ENCODE data around the gene UQCR11. TPM values are rescaled to one million over a fixed set of nuclear protein-coding genes. Genes with fewer than 3 reads are reported as not detected.
A peak's percentile ranks its signal among the peaks of the same experiment; 100 is the strongest.

Gene UQCR11
- total and polyA plus RNA-seq, 7 donors, result 81.1 to 339 (median 158) TPM

DNA sequence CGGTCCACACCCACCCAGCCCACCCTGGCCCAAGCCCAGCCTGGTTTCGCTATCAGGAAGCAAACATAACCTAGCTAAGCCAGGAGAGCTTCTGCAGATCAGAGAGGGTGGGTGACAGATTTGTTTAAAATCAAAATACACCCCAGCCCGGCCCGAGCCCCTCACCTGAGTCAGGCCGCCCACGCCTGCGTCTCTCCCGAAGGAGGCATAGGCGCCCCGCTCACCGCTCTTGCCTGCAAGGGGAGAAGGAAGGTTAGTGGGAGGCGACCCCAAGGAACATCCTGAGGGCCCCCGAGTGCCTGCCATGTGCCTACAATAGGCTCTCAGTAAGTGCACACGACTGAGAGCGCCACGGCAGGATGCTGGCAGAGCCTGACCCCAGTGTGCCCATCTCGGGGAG, 21.9 kb upstream of the UQCR11 start:
- intact Hi-C loops (cut with DNase I), result no loop called here
- Histone ChIP-seq H3K4me3 (no peak overlapping the region), H3K36me3 (peaks cover 0 to 45% (median 2%) of the 10 kb centered on the region in 4 donors), H3K27me3 (no peaks in the 10 kb centered on the region), H3K27ac (no peak overlapping the region), H3K4me1 (no peaks in the 10 kb centered on the region), H3K9me3 (no peaks in the 10 kb centered on the region)
- TF ChIP-seq POLR2AphosphoS5 (IDR thresholded peaks at IDR 0.05), result no peak
- DNase-seq, result no peak
- WGBS, 2 donors, result 94 to 95% methylated on average over 17 of the region's 17 CpGs

DNA sequence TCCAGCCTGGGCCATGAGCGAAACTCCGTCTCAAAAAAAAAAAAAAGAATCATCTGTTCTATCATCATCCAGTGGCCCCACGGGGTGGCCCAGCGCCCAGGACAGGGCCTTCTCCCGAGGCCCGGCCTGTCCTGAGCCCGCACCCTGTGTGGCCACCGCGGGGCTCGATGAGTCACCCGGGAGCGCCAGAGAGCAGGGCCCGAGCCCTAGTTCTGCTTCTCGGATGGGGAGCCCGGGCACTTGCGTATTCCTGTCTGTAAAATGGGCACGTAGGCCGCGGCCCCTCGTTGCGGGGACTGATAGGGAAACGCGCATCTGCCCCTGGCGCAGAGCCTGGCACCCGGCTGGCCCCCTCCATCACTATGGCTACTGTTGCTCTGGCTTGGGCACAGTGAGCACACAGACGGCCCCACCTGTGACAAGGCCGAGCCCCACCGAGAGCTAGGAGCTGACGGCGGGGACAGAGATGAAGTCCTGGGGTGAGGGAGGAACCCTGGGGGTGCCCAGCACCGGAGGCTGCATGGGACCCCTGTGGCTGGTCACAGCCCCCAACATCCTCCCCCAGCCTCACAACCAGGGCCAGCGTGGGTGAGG, 21.3 kb upstream of the UQCR11 start:
- intact Hi-C loops (cut with DNase I), result no loop called here
- DNase-seq, result no peak
- H3K27ac ChIP-seq, result no peak overlapping the region
- no peak overlapping the region for H3K4me3 ChIP-seq
- H3K36me3 ChIP-seq, result peaks cover 0 to 45% (median 3%) of the 10 kb centered on the region in 4 donors
- H3K4me1 ChIP-seq, result no peaks in the 10 kb centered on the region
- no peaks in the 10 kb centered on the region for H3K27me3 ChIP-seq
- H3K9me3 ChIP-seq, result no peaks in the 10 kb centered on the region
- WGBS, 2 donors, result 93 to 94% methylated on average over 32 of the region's 32 CpGs
- TF ChIP-seq, protein P1, sequence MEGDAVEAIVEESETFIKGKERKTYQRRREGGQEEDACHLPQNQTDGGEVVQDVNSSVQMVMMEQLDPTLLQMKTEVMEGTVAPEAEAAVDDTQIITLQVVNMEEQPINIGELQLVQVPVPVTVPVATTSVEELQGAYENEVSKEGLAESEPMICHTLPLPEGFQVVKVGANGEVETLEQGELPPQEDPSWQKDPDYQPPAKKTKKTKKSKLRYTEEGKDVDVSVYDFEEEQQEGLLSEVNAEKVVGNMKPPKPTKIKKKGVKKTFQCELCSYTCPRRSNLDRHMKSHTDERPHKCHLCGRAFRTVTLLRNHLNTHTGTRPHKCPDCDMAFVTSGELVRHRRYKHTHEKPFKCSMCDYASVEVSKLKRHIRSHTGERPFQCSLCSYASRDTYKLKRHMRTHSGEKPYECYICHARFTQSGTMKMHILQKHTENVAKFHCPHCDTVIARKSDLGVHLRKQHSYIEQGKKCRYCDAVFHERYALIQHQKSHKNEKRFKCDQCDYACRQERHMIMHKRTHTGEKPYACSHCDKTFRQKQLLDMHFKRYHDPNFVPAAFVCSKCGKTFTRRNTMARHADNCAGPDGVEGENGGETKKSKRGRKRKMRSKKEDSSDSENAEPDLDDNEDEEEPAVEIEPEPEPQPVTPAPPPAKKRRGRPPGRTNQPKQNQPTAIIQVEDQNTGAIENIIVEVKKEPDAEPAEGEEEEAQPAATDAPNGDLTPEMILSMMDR (IDR thresholded peaks at IDR 0.05), result no peak
- no peak for TF ChIP-seq EP300 (IDR thresholded peaks at IDR 0.05)
- TF ChIP-seq POLR2AphosphoS5 (IDR thresholded peaks at IDR 0.05), result no peak
- no peak for TF ChIP-seq POLR2A (IDR thresholded peaks at IDR 0.05)

DNA sequence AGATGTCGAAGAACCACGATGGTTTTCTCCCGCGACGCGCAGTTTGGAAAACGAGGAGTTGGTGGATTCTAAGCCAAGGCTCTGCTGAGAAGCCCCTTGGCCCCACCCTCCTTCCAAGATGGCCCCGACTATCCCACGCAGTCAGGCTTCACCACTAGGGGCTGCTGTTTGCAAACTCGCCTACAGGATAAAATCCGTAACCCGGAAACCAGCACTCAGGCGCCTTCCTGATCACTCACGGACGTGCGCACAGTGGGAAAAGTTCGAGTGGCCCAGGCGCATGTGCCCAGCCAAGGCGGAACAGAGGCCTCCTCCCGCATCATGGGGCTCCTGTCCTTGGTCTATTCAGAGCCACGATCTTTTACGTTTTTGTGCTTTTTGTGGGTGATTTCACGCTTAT, 19.2 kb upstream of the UQCR11 start:
- H3K4me1 ChIP-seq, result no peaks in the 10 kb centered on the region
- H3K9me3 ChIP-seq, result no peaks in the 10 kb centered on the region
- DNase-seq, result peak; percentile 78
- H3K27ac ChIP-seq, result no peak overlapping the region
- no peaks in the 10 kb centered on the region for H3K27me3 ChIP-seq
- H3K36me3 ChIP-seq, result peaks cover 0 to 55% (median 5%) of the 10 kb centered on the region in 4 donors
- no peak for TF ChIP-seq POLR2AphosphoS5 (IDR thresholded peaks at IDR 0.05)
- TF ChIP-seq, protein P1 (IDR thresholded peaks at IDR 0.05), result peak; percentile 53 to 84 (median 72)
- H3K4me3 ChIP-seq, result no peak overlapping the region
- 78 to 90% methylated on average over 23 of the region's 23 CpGs for WGBS, 2 donors
- intact Hi-C loops (cut with DNase I), result loop anchor here (2.0 kb wide), 1 partner anchor 48 kb away; no protein-coding TSS in a partner anchor

DNA sequence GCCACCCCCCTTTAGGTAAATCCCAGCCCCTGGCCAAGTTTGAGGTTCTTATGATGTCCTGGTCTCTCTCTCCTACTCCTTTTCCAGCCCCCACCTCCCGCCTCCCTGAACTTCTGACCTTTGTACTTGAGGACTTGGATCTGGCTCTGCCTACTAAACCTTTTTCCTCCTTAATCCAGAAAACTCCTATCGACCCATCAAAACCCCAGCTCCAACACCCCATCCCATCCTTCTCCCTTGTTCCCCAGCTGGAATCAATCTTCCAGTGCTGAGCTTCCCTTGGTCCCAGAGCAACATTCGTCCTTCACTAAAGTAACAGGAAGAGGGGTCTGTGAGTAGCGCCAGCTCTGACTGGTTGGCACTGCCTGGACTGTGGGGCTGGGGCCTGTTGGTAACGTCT, 17.3 kb upstream of the UQCR11 start:
- intact Hi-C loops (cut with DNase I), result no loop called here
- no peak overlapping the region for H3K27ac ChIP-seq
- no peaks in the 10 kb centered on the region for H3K27me3 ChIP-seq
- TF ChIP-seq EP300 (IDR thresholded peaks at IDR 0.05), result no peak
- TF ChIP-seq, protein P1 (IDR thresholded peaks at IDR 0.05), result no peak
- no peak for TF ChIP-seq POLR2AphosphoS5 (IDR thresholded peaks at IDR 0.05)
- no peak for TF ChIP-seq POLR2A (IDR thresholded peaks at IDR 0.05)
- H3K4me1 ChIP-seq, result peaks cover 0 to 18% (median 15%) of the 10 kb centered on the region in 4 donors
- 90 to 94% methylated on average over 5 of the region's 5 CpGs for WGBS, 2 donors
- H3K9me3 ChIP-seq, result no peaks in the 10 kb centered on the region
- no peak overlapping the region for H3K4me3 ChIP-seq
- H3K36me3 ChIP-seq, result peaks cover 0 to 64% (median 10%) of the 10 kb centered on the region in 4 donors
- DNase-seq, result no peak

DNA sequence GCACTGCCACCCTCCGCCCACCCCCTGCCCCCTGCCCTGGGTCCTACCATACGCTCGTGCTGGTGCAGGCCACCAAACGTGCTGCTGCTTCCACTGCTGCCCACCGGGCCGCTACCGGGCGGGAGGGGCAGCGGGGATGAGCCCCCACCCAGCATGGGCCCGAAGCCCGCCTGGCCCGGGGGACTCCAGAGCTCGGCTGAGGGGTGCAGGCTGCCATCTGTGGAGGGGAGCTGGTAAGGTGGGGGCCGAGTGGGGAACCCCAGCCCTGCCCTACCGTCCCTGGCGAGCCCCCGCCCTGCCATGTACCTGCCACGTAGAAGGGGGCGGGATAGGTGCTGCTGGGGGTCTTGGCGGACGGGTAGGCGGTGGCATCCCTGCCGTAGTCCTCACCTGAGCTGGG, 16.7 kb upstream of the UQCR11 start:
- no peaks in the 10 kb centered on the region for H3K27me3 ChIP-seq
- TF ChIP-seq POLR2A (IDR thresholded peaks at IDR 0.05), result no peak
- TF ChIP-seq, protein P1 (IDR thresholded peaks at IDR 0.05), result no peak
- TF ChIP-seq EP300 (IDR thresholded peaks at IDR 0.05), result no peak
- no peak for TF ChIP-seq POLR2AphosphoS5 (IDR thresholded peaks at IDR 0.05)
- intact Hi-C loops (cut with DNase I), result no loop called here
- peaks cover 0 to 61% (median 10%) of the 10 kb centered on the region in 4 donors for H3K36me3 ChIP-seq
- peaks cover 0 to 23% (median 17%) of the 10 kb centered on the region in 4 donors for H3K4me1 ChIP-seq
- no peak overlapping the region for H3K27ac ChIP-seq
- DNase-seq, result no peak
- 91 to 94% methylated on average over 23 of the region's 23 CpGs for WGBS, 2 donors
- no peaks in the 10 kb centered on the region for H3K9me3 ChIP-seq
- H3K4me3 ChIP-seq, result no peak overlapping the region

Data from sigmoid colon (tissue), 7 donors.